GM12878 (cell line): ENCODE measurements around the gene B3GALT4. TPM values are rescaled to one million over a fixed set of nuclear protein-coding genes. Genes with fewer than 3 reads are reported as not detected.

Experiments
- ATAC-seq: fragments of 200-7000 bp; cut with Tn5 transposase; 3 replicates; pipeline ENCODE4 v1.9.1; 2020; ENCODE audit warnings: mild to moderate bottlenecking, moderate library complexity
- BruUV-seq: library from RNA; stranded (reverse); fragments of 400-500 nt; replicated peaks from 2 replicates; lab custom pipeline; 2021; lab: Mats Ljungman, UMichigan
- CTCF ChIA-PET: fragments of 300-600 bp; sonication (Branson Sonifier 250); formaldehyde crosslinking; extraction: SDS; loops from one replicate; lab custom pipeline; 2021; ENCODE audit warnings: inconsistent platforms; lab: Yijun Ruan, JAX
- POLR2A ChIA-PET: fragments of 350-600 bp; formaldehyde crosslinking; extraction: SDS; loops from one replicate; lab custom pipeline; 2021; ENCODE audit warnings: inconsistent platforms; lab: Charles Lee
- RAD21 ChIA-PET: fragments of 300-600 bp; sonication (Branson Sonifier 250); formaldehyde crosslinking; loops from one replicate; lab custom pipeline; 2023; ENCODE audit warnings: antibody characterized with exemption; ENCODE audit not compliant: unreplicated experiment; lab: Charles Lee
- SMC1A ChIA-PET: fragments of 300-600 bp; sonication (Branson Sonifier 250); formaldehyde crosslinking; loops from one replicate; lab custom pipeline; 2023; ENCODE audit not compliant: unreplicated experiment, uncharacterized antibody; lab: Charles Lee
- DNase-seq: peaks from one replicate; pipeline ENCODE4 v3.0.0-alpha.2; 2011; ENCODE audit warnings: low read depth, low spot score
- FAIRE-seq: peaks from 3 replicates; lab custom pipeline; 2011; peaks lifted over from hg19 to GRCh38; lab: Jason Lieb, UNC
- H2AFZ ChIP-seq: 2 replicates; pipeline ENCODE4 v1.6.0; 2011; ENCODE audit warnings: low read depth, low read length, control low read depth; ENCODE audit not compliant: control insufficient read depth
- H3K27ac ChIP-seq: 2 replicates; pipeline ENCODE4 v1.5.1; 2011; ENCODE audit warnings: control low read depth; ENCODE audit not compliant: control insufficient read depth, insufficient read depth
- H3K27me3 ChIP-seq, 2 experiments: replicated peaks in 1 of 2; 2 replicates each; pipeline versions ENCODE4 v1.6.0 to v1.6.1; 2011; ENCODE audit warnings: low read length in 1 of 2; ENCODE audit not compliant: control insufficient read depth in 2 of 2, insufficient read depth in 2 of 2
- H3K36me3 ChIP-seq, 2 experiments: 2 replicates each; pipeline ENCODE4 v1.5.1; 2011; ENCODE audit warnings: low read length in 1 of 2; ENCODE audit not compliant: control insufficient read depth in 2 of 2, insufficient read depth in 2 of 2
- H3K4me1 ChIP-seq: 2 replicates; pipeline ENCODE4 v1.6.1; 2011; ENCODE audit warnings: mild to moderate bottlenecking, low read length, moderate library complexity, mixed read lengths; ENCODE audit not compliant: control insufficient read depth, insufficient read depth
- H3K4me2 ChIP-seq: 2 replicates; pipeline ENCODE4 v1.6.0; 2011; ENCODE audit warnings: control low read depth; ENCODE audit not compliant: control insufficient read depth, insufficient read depth
- H3K4me3 ChIP-seq: fragments of 200-600 bp; sonication (generic); 2 replicates; pipeline ENCODE4 v1.5.1; 2016
- H3K79me2 ChIP-seq: 2 replicates; pipeline ENCODE4 v1.6.0; 2011; ENCODE audit warnings: low read length; ENCODE audit not compliant: control insufficient read depth, insufficient read depth
- H3K9ac ChIP-seq: 2 replicates; pipeline ENCODE4 v1.8.0; 2011; ENCODE audit warnings: low read length, control low read depth, mixed read lengths; ENCODE audit not compliant: control insufficient read depth, insufficient read depth
- H3K9me3 ChIP-seq: replicated peaks from 3 replicates; pipeline ENCODE4 v1.5.1; 2011; ENCODE audit warnings: mild to moderate bottlenecking, low read length; ENCODE audit not compliant: control insufficient read depth, insufficient read depth
- H4K20me1 ChIP-seq: 2 replicates; pipeline ENCODE4 v1.6.0; 2011; ENCODE audit not compliant: control insufficient read depth, insufficient read depth
- BCL11A ChIP-seq: IDR thresholded peaks from 2 replicates; pipeline ENCODE4 v1.6.1; 2011; ENCODE audit warnings: low read depth, low read length
- CTCF ChIP-seq, 3 experiments: IDR thresholded peaks in 2 of 3; conservative IDR thresholded peaks in 1 of 3; 2 replicates each; pipeline ENCODE4 v1.5.1; 2011; ENCODE audit warnings: low read depth in 3 of 3, low read length in 3 of 3, mild to moderate bottlenecking in 3 of 3, control low read depth in 2 of 3, moderate library complexity in 2 of 3, inconsistent platforms in 1 of 3, mixed read lengths in 1 of 3; ENCODE audit not compliant: control insufficient read depth in 2 of 3, insufficient read depth in 1 of 3; ENCODE audit errors: extremely low read depth in 1 of 3
- EGR1 ChIP-seq, 2 experiments: IDR thresholded peaks; 1 replicate in 1 of 2; 2 replicates in 1 of 2; pipeline ENCODE4 v1.6.1; 2011 to 2012; ENCODE audit warnings: low read depth in 2 of 2, low read length in 2 of 2, borderline replicate concordance in 1 of 2, mild to moderate bottlenecking in 1 of 2, moderate library complexity in 1 of 2
- ETV6 ChIP-seq, 2 experiments: fragments of 450-650 bp in 1 of 2; IDR thresholded peaks in 1 of 2; conservative IDR thresholded peaks in 1 of 2; 2 replicates each; pipeline ENCODE4 v1.6.1; 2014; ENCODE audit warnings: antibody characterized with exemption in 1 of 2, borderline replicate concordance in 1 of 2, low read depth in 1 of 2, mild to moderate bottlenecking in 1 of 2, moderate library complexity in 1 of 2
- HCFC1 ChIP-seq: fragments of 150-350 bp; IDR thresholded peaks from 2 replicates; pipeline ENCODE4 v1.6.1; 2014; ENCODE audit warnings: low read length
- JUNB ChIP-seq: IDR thresholded peaks from 2 replicates; pipeline ENCODE4 v1.6.1; 2016; ENCODE audit warnings: antibody characterized with exemption, mild to moderate bottlenecking
- MTA2 ChIP-seq: fragments of 450-650 bp; IDR thresholded peaks from 2 replicates; pipeline ENCODE4 v1.6.1; 2016; ENCODE audit warnings: low read depth, mild to moderate bottlenecking, moderate library complexity
- MYC ChIP-seq: IDR thresholded peaks from 2 replicates; pipeline ENCODE4 v1.6.1; 2011; ENCODE audit warnings: mild to moderate bottlenecking, low read length, moderate library complexity, inconsistent platforms; ENCODE audit not compliant: insufficient read depth, insufficient replicate concordance, insufficient read length, severe bottlenecking
- NR2C1 ChIP-seq: fragments of 450-650 bp; IDR thresholded peaks from 2 replicates; pipeline ENCODE4 v1.6.1; 2017; ENCODE audit warnings: antibody characterized with exemption, mild to moderate bottlenecking, moderate library complexity
- POLR2AphosphoS5 ChIP-seq: IDR thresholded peaks from 2 replicates; pipeline ENCODE4 v1.6.1; 2011; ENCODE audit warnings: mild to moderate bottlenecking, low read length, inconsistent platforms
- SMAD5 ChIP-seq: IDR thresholded peaks from 2 replicates; pipeline ENCODE4 v1.6.1; 2016; ENCODE audit warnings: antibody characterized with exemption, low read depth
- STAT3 ChIP-seq: IDR thresholded peaks from 2 replicates; pipeline ENCODE4 v1.6.1; 2011; ENCODE audit warnings: low read depth, low read length, improper control_type of control experiment
- SUZ12 ChIP-seq: fragments of 200-600 bp; sonication (generic); IDR thresholded peaks from one replicate; pipeline ENCODE4 v1.6.1; 2018; ENCODE audit warnings: antibody characterized with exemption, mild to moderate bottlenecking; ENCODE audit not compliant: unreplicated experiment
- TARDBP ChIP-seq: IDR thresholded peaks from 2 replicates; pipeline ENCODE4 v1.6.1; 2016; ENCODE audit warnings: borderline replicate concordance
- ZBTB33 ChIP-seq: fragments of 450-650 bp; IDR thresholded peaks from 2 replicates; pipeline ENCODE4 v1.6.1; 2017; ENCODE audit warnings: mild to moderate bottlenecking
- ZNF207 ChIP-seq: fragments of 450-650 bp; IDR thresholded peaks from 2 replicates; pipeline ENCODE4 v1.6.1; 2014; ENCODE audit warnings: antibody characterized with exemption, mild to moderate bottlenecking, borderline replicate concordance
- whole genome bisulfite sequencing: methylation state at CpG from one replicate; pipeline ENCODE4 v1.1.6; 2016; ENCODE audit warnings: low lambda C conversion rate; ENCODE audit not compliant: insufficient replicate concordance, insufficient coverage; ENCODE audit errors: missing lambda C conversion rate; 5-methylcytosine and 5-hydroxymethylcytosine counted together
- in situ Hi-C: fragments of 300-500 bp; cut with MboI; formaldehyde crosslinking; loops from 9 replicates; pipeline ENCODE4 v1.14.3; 2018; ENCODE audit warnings: mixed read lengths
- intact Hi-C: fragments of 100-400 bp; cut with micrococcal nuclease; formaldehyde crosslinking; loops from one replicate; pipeline ENCODE4 v1.14.2; 2022; ENCODE audit not compliant: unreplicated experiment
- polyA plus RNA-seq, 11 experiments: library from polyadenylated mRNA; depleted of rRNA in 4 of 11; unstranded in 6 of 11; stranded (reverse) in 5 of 11; fragments of >200 nt; fragmentation: Nextera tagmentation in 4 of 11; fragmentation: Illumina TruSeq in 1 of 11; extraction: Ambion mirVana in 4 of 11; extraction: Trizol in 1 of 11; gene quantifications; 1 replicate in 1 of 11; 2 replicates in 10 of 11; pipeline versions ENCODE4 v1.2.1 to v1.2.3, GENCODE V29; 2011 to 2016; ENCODE audit warnings: inconsistent platforms in 2 of 11, missing spikeins in 2 of 11, low read depth in 1 of 11
- total RNA-seq, 4 experiments: library from RNA; depleted of rRNA in 3 of 4; stranded (reverse); fragments of >200 nt in 3 of 4; fragmentation: Illumina TruSeq in 1 of 4; extraction: Trizol in 1 of 4; gene quantifications; 2 replicates each; pipeline versions ENCODE4 v1.2.1 to v1.2.3, GENCODE V29; 2013 to 2021
- TF ChIP-seq, protein P1 (sequence below): IDR thresholded peaks from 2 replicates; pipeline ENCODE4 v1.6.1; 2012; ENCODE audit warnings: low read depth, low read length, improper control_type of control experiment

The B3GALT4 gene
- total and polyA plus RNA-seq, 10 of the 15 experiments (the other 5 are each of a cell fraction or from before 2014, with no cell fraction given) = 0.27 to 8.2 (median 2.6) TPM

DNA sequence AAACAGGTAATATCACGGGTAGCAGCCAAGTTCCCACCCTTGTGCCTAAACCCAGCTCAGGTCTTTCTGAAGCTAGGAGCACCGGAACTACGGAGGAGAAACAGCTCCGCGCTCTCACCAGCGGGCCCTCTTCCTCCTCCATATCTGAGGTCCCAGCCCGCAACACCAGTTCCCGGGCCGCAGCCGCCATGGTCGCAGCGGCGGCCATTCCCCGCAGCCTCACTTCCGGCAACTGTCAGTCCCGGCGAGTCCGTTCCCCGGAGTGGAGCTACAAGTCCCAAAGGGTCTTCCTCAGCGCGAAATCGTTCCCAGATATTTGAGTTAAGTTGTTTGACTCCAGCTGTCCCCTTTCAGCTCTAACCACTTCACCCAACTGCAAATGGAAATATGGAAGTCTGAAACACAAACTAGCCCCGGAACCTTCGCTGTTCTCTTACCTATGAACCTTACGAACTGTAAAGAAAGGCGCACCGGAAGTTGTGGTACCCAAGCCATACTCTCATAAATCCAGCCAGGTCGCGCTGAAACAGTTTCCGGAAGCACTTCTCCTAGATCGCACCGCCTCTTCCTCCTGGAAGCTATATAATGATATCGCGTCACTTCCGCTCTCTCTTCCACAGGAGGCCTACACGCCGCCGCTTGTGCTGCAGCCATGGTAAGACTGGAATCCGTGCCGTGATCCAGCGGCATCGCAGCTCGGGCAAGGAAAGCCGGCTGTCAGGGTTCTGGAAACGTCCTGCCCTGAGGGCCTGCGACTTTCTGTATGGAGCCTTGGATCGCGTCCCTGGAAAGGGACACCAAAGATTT lies 5.3 kb upstream of the B3GALT4 start, which contains the start of the genes RPS18 and VPS52:
Gene RPS18 (plus strand): TSS at position 608 of the 807 bp plus-strand sequence. CDS start 45 bp downstream, at position 653.
Gene VPS52 (minus strand): TSS at position 409 of the 807 bp plus-strand sequence. CDS start 201 bp downstream, at position 208.
- H3K9ac ChIP-seq = peak within 1 kb of the TSS; percentile 88
- intact Hi-C loops (no loop called here), in situ Hi-C loops (no loop called here)
- BruUV-seq = no TSS peak
- FAIRE-seq (peak; percentile 93), DNase-seq (peak; percentile 96), ATAC-seq (peak; percentile 87)
- H3K27ac ChIP-seq = peak within 1 kb of the TSS; percentile 97
- H2AFZ ChIP-seq = peak within 1 kb of the TSS; percentile 97
- no peaks in the 10 kb centered on the region for H3K27me3 ChIP-seq
- ChIA-PET SMC1A (interaction anchor here (0.6 to 2.0 kb wide), 12 partner anchors 12 to 159 kb away, joined by 3 to 8 read pairs (median 4); partner anchors contain the start of genes PFDN6, RGL2, RING1 and WDR46), POLR2A (interaction anchor here (0.6 to 5.4 kb wide), 25 partner anchors 9 to 1188 kb away, joined by 3 to 60 read pairs (median 5); partner anchors contain the start of genes HLA-DMA, HLA-DPB1, PFDN6 and RGL2), RAD21 (interaction anchor here (0.6 to 2.1 kb wide), 14 partner anchors 17 to 308 kb away, joined by 3 to 11 read pairs (median 4); partner anchors contain the start of genes BAK1, PFDN6, RGL2 and RING1), CTCF (interaction anchor here (0.9 to 3.6 kb wide), 12 partner anchors 11 to 196 kb away, joined by 3 to 23 read pairs (median 4); partner anchors contain the start of genes HLA-DPB1, RING1 and ZBTB22)
- H3K9me3 ChIP-seq = no peaks in the 10 kb centered on the region
- H3K79me2 ChIP-seq = peaks cover 63% of the 10 kb centered on the region
- peaks cover 18% of the 10 kb centered on the region for H3K4me1 ChIP-seq
- WGBS = under 1% methylated on average over 48 of the region's 48 CpGs
- peaks cover 6% of the 10 kb centered on the region for H4K20me1 ChIP-seq
- peak within 1 kb of the TSS; percentile 88 for H3K4me3 ChIP-seq
- H3K4me2 ChIP-seq = peak within 1 kb of the TSS; percentile 83
- peaks cover 17 to 32% of the 10 kb centered on the region in 2 experiments for H3K36me3 ChIP-seq
- TF ChIP-seq MYC (peak; percentile 98), ZNF207 (no peak), ETV6 (conservative IDR thresholded peaks at IDR 0.05 in 1 of 2, IDR thresholded peaks at IDR 0.05 in 1 of 2; ENCODE audit: borderline replicate concordance in 1 of 2, low read depth in 1 of 2) (peak in 1 of 2 experiments; percentile 49; a peak in 1 of 4 replicates), BCL11A (no peak), POLR2AphosphoS5 (peak; percentile 100), NR2C1 (peak; percentile 95), EGR1 (IDR thresholded peaks at IDR 0.05; ENCODE audit: borderline replicate concordance in 1 of 2, low read depth in 2 of 2, low read length in 2 of 2) (peak; percentile 29 to 50; a peak in 2 of 3 replicates), HCFC1 (peak; percentile 74), SUZ12 (no peak), SMAD5 (peak; percentile 99), ZBTB33 (no peak), TARDBP (peak; percentile 32; the same call in 1 of the 2 replicates), STAT3 (0 out of 2 replicates have a peak, but pooled peaks have one; percentile 20), MTA2 (peak; percentile 74), JUNB (0 out of 2 replicates have a peak, but pooled peaks have one; percentile 7), CTCF (IDR thresholded peaks at IDR 0.05 in 2 of 3, conservative IDR thresholded peaks at IDR 0.05 in 1 of 3; ENCODE audit: control insufficient read depth in 2 of 3, extremely low read depth in 1 of 3, insufficient read depth in 1 of 3, low read depth in 3 of 3, low read length in 3 of 3) (no peak)
- TF ChIP-seq, protein P1, sequence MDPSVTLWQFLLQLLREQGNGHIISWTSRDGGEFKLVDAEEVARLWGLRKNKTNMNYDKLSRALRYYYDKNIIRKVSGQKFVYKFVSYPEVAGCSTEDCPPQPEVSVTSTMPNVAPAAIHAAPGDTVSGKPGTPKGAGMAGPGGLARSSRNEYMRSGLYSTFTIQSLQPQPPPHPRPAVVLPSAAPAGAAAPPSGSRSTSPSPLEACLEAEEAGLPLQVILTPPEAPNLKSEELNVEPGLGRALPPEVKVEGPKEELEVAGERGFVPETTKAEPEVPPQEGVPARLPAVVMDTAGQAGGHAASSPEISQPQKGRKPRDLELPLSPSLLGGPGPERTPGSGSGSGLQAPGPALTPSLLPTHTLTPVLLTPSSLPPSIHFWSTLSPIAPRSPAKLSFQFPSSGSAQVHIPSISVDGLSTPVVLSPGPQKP = peak; percentile 84
